ENCODE measurements around the gene NMU. TPM values are rescaled to one million over a fixed set of nuclear protein-coding genes. Genes with fewer than 3 reads are reported as not detected.

The NMU gene
- total RNA-seq, 2 experiments from 2014 or later: not detected

DNA sequence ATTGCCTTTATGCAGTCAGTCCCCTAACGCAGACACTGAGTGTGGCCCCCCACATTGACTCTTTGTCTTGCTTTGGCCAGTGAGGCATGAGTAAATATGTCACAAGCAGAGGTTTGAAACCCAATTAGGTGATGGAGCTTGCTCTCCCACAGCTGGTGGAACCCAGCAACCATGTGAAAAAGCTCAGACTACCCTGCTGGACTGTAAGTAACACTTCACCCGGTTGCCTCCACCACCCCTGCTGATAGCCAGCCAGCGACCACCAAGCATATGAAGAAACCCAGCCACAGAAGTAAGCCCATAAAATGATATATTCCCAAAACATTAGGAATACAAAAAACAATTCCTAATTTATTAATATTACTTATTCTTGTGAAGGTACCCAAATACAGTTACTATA lies 22.5 kb downstream of the NMU start:
- Histone ChIP-seq H3K4me1 (ENCODE audit: insufficient read depth, low read length, poor library complexity, severe bottlenecking) (no peaks in the 10 kb centered on the region), H2AFZ (ENCODE audit: low read length) (no peak overlapping the region), H3K36me3 (ENCODE audit: insufficient read depth, low read length) (no peaks in the 10 kb centered on the region), H3K9me2 (ENCODE audit: insufficient read depth, low read length) (no peaks in the 10 kb centered on the region), H3K79me2 (ENCODE audit: insufficient read depth, low read depth, low read length) (no peaks in the 10 kb centered on the region), H4K20me1 (ENCODE audit: insufficient read depth, low read length) (no peaks in the 10 kb centered on the region), H3K9me3 (ENCODE audit: low read length) (no peaks in the 10 kb centered on the region), H3K4me3 (ENCODE audit: low read depth, low read length, poor library complexity, severe bottlenecking) (no peak overlapping the region), H3K4me2 (ENCODE audit: low read length) (no peak overlapping the region), H3K27ac (ENCODE audit: low read depth, low read length, poor library complexity, severe bottlenecking) (no peak overlapping the region)
- ChIA-PET POLR2A (no interaction called here), CTCF (ENCODE audit: unreplicated experiment) (no interaction called here)
- intact Hi-C loops (cut with micrococcal nuclease; ENCODE audit: unreplicated experiment): no loop called here
- no peak for DNase-seq (ENCODE audit: low spot score)
- BruUV-seq (replicated peaks): no TSS peak
- no peak for TF ChIP-seq EZH2phosphoT487 (IDR thresholded peaks at IDR 0.05; ENCODE audit: borderline replicate concordance, low read depth, low read length)
- TF ChIP-seq, protein P1, sequence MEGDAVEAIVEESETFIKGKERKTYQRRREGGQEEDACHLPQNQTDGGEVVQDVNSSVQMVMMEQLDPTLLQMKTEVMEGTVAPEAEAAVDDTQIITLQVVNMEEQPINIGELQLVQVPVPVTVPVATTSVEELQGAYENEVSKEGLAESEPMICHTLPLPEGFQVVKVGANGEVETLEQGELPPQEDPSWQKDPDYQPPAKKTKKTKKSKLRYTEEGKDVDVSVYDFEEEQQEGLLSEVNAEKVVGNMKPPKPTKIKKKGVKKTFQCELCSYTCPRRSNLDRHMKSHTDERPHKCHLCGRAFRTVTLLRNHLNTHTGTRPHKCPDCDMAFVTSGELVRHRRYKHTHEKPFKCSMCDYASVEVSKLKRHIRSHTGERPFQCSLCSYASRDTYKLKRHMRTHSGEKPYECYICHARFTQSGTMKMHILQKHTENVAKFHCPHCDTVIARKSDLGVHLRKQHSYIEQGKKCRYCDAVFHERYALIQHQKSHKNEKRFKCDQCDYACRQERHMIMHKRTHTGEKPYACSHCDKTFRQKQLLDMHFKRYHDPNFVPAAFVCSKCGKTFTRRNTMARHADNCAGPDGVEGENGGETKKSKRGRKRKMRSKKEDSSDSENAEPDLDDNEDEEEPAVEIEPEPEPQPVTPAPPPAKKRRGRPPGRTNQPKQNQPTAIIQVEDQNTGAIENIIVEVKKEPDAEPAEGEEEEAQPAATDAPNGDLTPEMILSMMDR (conservative IDR thresholded peaks at IDR 0.05; ENCODE audit: low read length): no peak

DNA sequence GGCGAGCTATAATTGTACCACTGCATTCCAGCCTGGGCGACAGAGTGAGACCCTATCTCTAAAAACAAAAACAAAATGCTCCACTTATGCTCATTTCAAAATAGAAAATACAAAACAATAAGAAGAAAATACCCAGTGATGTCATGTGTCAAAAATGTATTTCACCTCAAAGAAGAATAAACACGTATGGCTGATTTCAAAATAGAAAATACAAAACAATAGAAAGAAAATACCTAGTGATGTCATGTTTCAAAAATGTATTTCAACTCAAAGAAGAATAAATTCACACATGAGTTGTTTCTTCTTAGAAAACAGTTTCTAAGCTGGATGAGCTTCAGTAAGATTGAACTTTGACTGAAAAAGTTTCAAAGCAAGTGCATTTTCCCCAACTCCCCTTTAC lies 23.8 kb downstream of the NMU start:
- no TSS peak for BruUV-seq (replicated peaks)
- TF ChIP-seq EZH2phosphoT487 (IDR thresholded peaks at IDR 0.05; ENCODE audit: borderline replicate concordance, low read depth, low read length): no peak
- TF ChIP-seq, protein P1 (conservative IDR thresholded peaks at IDR 0.05; ENCODE audit: low read length): no peak

DNA sequence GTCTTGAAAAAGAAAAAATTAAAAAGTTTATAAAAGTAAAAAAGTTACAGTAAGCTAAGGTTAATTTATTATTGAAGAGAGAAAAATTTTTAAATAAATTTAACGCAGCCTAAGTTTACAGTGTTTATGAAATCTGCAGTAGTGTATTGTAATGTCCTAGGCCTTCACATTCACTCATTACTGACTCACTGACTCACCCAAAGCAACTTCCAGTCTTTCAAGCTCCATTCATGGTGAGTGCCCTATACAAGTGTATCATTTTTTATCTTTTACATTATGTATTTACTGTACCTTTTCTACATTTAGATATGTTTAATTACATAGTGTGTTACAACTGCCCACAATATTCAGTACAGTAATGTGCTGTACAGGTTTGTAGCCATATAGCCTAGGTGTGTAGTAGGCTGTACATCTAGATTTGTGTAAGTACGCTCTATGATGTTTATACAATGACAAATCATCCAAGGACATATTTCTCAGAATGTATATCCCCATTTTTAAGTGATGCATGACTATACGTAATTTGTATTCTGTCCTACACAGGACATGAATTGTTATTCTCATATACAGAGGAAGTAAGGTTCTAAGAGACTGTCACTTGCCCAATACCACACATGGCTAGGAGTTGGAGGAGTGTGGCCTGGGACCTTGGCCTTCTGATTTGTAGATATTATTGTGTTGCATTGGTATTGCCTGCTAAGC lies 24.6 kb downstream of the NMU start:
- H2AFZ ChIP-seq (ENCODE audit: low read length): no peak overlapping the region
- H3K4me3 ChIP-seq (ENCODE audit: low read depth, low read length, poor library complexity, severe bottlenecking): no peak overlapping the region
- ChIA-PET POLR2A (no interaction called here), CTCF (ENCODE audit: unreplicated experiment) (no interaction called here)
- no peaks in the 10 kb centered on the region for H3K9me3 ChIP-seq (ENCODE audit: low read length)
- BruUV-seq (replicated peaks): no TSS peak
- H3K4me1 ChIP-seq (ENCODE audit: insufficient read depth, low read length, poor library complexity, severe bottlenecking): no peaks in the 10 kb centered on the region
- H3K79me2 ChIP-seq (ENCODE audit: insufficient read depth, low read depth, low read length): no peaks in the 10 kb centered on the region
- H3K27ac ChIP-seq (ENCODE audit: low read depth, low read length, poor library complexity, severe bottlenecking): no peak overlapping the region
- TF ChIP-seq, protein P1 (conservative IDR thresholded peaks at IDR 0.05; ENCODE audit: low read length): no peak
- no peak for TF ChIP-seq EZH2phosphoT487 (IDR thresholded peaks at IDR 0.05; ENCODE audit: borderline replicate concordance, low read depth, low read length)
- DNase-seq (ENCODE audit: low spot score): no peak
- no peaks in the 10 kb centered on the region for H3K36me3 ChIP-seq (ENCODE audit: insufficient read depth, low read length)
- H3K9me2 ChIP-seq (ENCODE audit: insufficient read depth, low read length): no peaks in the 10 kb centered on the region
- intact Hi-C loops (cut with micrococcal nuclease; ENCODE audit: unreplicated experiment): no loop called here
- no peak overlapping the region for H3K4me2 ChIP-seq (ENCODE audit: low read length)
- H4K20me1 ChIP-seq (ENCODE audit: insufficient read depth, low read length): no peaks in the 10 kb centered on the region

More for the DNA sequence above, 23.8 kb downstream of the NMU start:
- Histone ChIP-seq H3K9me2 (ENCODE audit: insufficient read depth, low read length) (no peaks in the 10 kb centered on the region), H3K4me1 (ENCODE audit: insufficient read depth, low read length, poor library complexity, severe bottlenecking) (no peaks in the 10 kb centered on the region), H3K27ac (ENCODE audit: low read depth, low read length, poor library complexity, severe bottlenecking) (no peak overlapping the region), H3K4me3 (ENCODE audit: low read depth, low read length, poor library complexity, severe bottlenecking) (no peak overlapping the region), H3K9me3 (ENCODE audit: low read length) (no peaks in the 10 kb centered on the region), H3K79me2 (ENCODE audit: insufficient read depth, low read depth, low read length) (no peaks in the 10 kb centered on the region), H3K36me3 (ENCODE audit: insufficient read depth, low read length) (no peaks in the 10 kb centered on the region), H3K4me2 (ENCODE audit: low read length) (no peak overlapping the region), H4K20me1 (ENCODE audit: insufficient read depth, low read length) (no peaks in the 10 kb centered on the region), H2AFZ (ENCODE audit: low read length) (no peak overlapping the region)
- ChIA-PET POLR2A (no interaction called here), CTCF (ENCODE audit: unreplicated experiment) (no interaction called here)
- DNase-seq (ENCODE audit: low spot score): no peak
- intact Hi-C loops (cut with micrococcal nuclease; ENCODE audit: unreplicated experiment): no loop called here

Data from OCI-LY7 (cell line).